Measurements from ENCODE around the gene ZNF253. TPM values are rescaled to one million over a fixed set of nuclear protein-coding genes. Genes with fewer than 3 reads are reported as not detected.

Gene ZNF253
- total and polyA plus RNA-seq, 2 of the 13 experiments (the other 11 are each of a cell fraction or from before 2014, with no cell fraction given): 3.5 to 10.6 TPM

DNA sequence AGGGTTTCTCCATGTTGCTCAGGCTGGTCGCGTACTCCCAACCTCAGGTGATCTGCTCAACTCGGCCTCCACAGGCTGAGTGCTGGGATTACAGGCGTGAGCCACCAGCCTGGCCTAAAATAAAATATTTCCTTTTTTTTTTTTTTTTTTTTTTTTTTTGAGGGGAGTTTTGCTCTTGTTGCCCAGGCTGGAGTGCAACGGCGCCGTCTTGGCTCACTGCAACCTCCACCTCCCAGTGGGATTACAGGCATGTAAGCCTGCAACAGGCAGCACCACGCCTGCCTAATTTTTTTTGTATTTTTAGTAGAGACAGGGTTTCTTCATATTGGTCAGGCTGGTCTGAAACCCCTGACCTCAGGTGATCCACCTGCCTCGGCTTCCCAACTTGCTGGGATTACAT, 49.0 kb upstream of the ZNF253 start:
- no TSS peak for BruUV-seq (replicated peaks)
- in situ Hi-C loops (cut with HindIII; ENCODE audit: extremely low pct_ligation_motif_present, low pct_unique_long_range_greater_than_20kb) (no loop called here), intact Hi-C loops (cut with micrococcal nuclease; ENCODE audit: unreplicated experiment) (no loop called here)
- POLR2A ChIA-PET: no interaction called here
- no peak for FAIRE-seq
- H3K4me1 ChIP-seq (ENCODE audit: insufficient read depth, low read length): no peaks in the 10 kb centered on the region
- no peak overlapping the region for H3K4me2 ChIP-seq (ENCODE audit: low read depth, low read length)
- no peaks in the 10 kb centered on the region for H4K20me1 ChIP-seq (ENCODE audit: insufficient read depth, low read length)
- H3K79me2 ChIP-seq (ENCODE audit: insufficient read depth, low read length): no peaks in the 10 kb centered on the region
- DNase-seq (ENCODE audit: low spot score): no peak
- CTCF ChIA-PET (ENCODE audit: low intra/inter-chr PET ratio, low total read pairs): no interaction called here
- ATAC-seq: no peak
- 89% methylated on average over 9 of the region's 9 CpGs for WGBS (ENCODE audit: low lambda C conversion rate)
- peaks cover 17% of the 10 kb centered on the region for H3K9me3 ChIP-seq (ENCODE audit: low read length)
- TF ChIP-seq ZNF335 (CRISPR knock-in tag; IDR thresholded peaks at IDR 0.05) (no peak), ZNF468 (CRISPR knock-in tag; IDR thresholded peaks at IDR 0.05) (no peak)
- H3K36me3 ChIP-seq (replicated peaks in 1 of 2; ENCODE audit: control insufficient read depth in 1 of 2, insufficient read depth in 2 of 2, low read length in 2 of 2): no peaks in the 10 kb centered on the region
- no peaks in the 10 kb centered on the region for H3K27me3 ChIP-seq (ENCODE audit: control insufficient read depth in 1 of 2, insufficient read depth in 2 of 2, low read length in 2 of 2)
- H3K27ac ChIP-seq (ENCODE audit: extremely low read length, insufficient read depth, low read length): no peak overlapping the region
- no peak overlapping the region for H2AFZ ChIP-seq (ENCODE audit: low read length)
- no peak overlapping the region for H3K9ac ChIP-seq (ENCODE audit: insufficient read depth, low read depth, low read length)
- H3K4me3 ChIP-seq (replicated peaks in 1 of 3; ENCODE audit: insufficient read depth in 1 of 3, low read depth in 2 of 3, low read length in 3 of 3): no peak overlapping the region

GRCh38 chr19:19817357-19817756, 48.3 kb upstream of the ZNF253 start:
- no TSS peak for BruUV-seq (replicated peaks)
- DNase-seq (ENCODE audit: low spot score) (no peak), ATAC-seq (no peak), FAIRE-seq (no peak)
- H3K4me2 ChIP-seq (ENCODE audit: low read depth, low read length): no peak overlapping the region
- no peaks in the 10 kb centered on the region for H3K79me2 ChIP-seq (ENCODE audit: insufficient read depth, low read length)
- POLR2A ChIA-PET: no interaction called here
- H3K4me3 ChIP-seq (replicated peaks in 1 of 3; ENCODE audit: insufficient read depth in 1 of 3, low read depth in 2 of 3, low read length in 3 of 3): no peak overlapping the region
- no peak overlapping the region for H2AFZ ChIP-seq (ENCODE audit: low read length)
- intact Hi-C loops (cut with micrococcal nuclease; ENCODE audit: unreplicated experiment): no loop called here
- H4K20me1 ChIP-seq (ENCODE audit: insufficient read depth, low read length): no peaks in the 10 kb centered on the region
- H3K4me1 ChIP-seq (ENCODE audit: insufficient read depth, low read length): no peaks in the 10 kb centered on the region
- WGBS (ENCODE audit: low lambda C conversion rate): 93% methylated on average over 3 of the region's 3 CpGs
- H3K27ac ChIP-seq (ENCODE audit: extremely low read length, insufficient read depth, low read length): no peak overlapping the region
- H3K9me3 ChIP-seq (ENCODE audit: low read length): peaks cover 18% of the 10 kb centered on the region
- CTCF ChIA-PET (ENCODE audit: low intra/inter-chr PET ratio, low total read pairs): no interaction called here
- H3K27me3 ChIP-seq (ENCODE audit: control insufficient read depth in 1 of 2, insufficient read depth in 2 of 2, low read length in 2 of 2): no peaks in the 10 kb centered on the region
- H3K36me3 ChIP-seq (replicated peaks in 1 of 2; ENCODE audit: control insufficient read depth in 1 of 2, insufficient read depth in 2 of 2, low read length in 2 of 2): no peaks in the 10 kb centered on the region
- in situ Hi-C loops (cut with HindIII; ENCODE audit: extremely low pct_ligation_motif_present, low pct_unique_long_range_greater_than_20kb): no loop called here
- H3K9ac ChIP-seq (ENCODE audit: insufficient read depth, low read depth, low read length): no peak overlapping the region
- TF ChIP-seq, protein P1, sequence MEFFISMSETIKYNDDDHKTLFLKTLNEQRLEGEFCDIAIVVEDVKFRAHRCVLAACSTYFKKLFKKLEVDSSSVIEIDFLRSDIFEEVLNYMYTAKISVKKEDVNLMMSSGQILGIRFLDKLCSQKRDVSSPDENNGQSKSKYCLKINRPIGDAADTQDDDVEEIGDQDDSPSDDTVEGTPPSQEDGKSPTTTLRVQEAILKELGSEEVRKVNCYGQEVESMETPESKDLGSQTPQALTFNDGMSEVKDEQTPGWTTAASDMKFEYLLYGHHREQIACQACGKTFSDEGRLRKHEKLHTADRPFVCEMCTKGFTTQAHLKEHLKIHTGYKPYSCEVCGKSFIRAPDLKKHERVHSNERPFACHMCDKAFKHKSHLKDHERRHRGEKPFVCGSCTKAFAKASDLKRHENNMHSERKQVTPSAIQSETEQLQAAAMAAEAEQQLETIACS (CRISPR knock-in tag; IDR thresholded peaks at IDR 0.05): no peak
- TF ChIP-seq ATAD3A (CRISPR knock-in tag; IDR thresholded peaks at IDR 0.05) (no peak), ZNF160 (CRISPR knock-in tag; IDR thresholded peaks at IDR 0.05) (no peak), PATZ1 (CRISPR knock-in tag; IDR thresholded peaks at IDR 0.05) (no peak), RFXAP (CRISPR knock-in tag; IDR thresholded peaks at IDR 0.05; ENCODE audit: borderline replicate concordance) (no peak), NAIF1 (CRISPR knock-in tag; IDR thresholded peaks at IDR 0.05; ENCODE audit: borderline replicate concordance) (no peak), ZNF3 (CRISPR knock-in tag; IDR thresholded peaks at IDR 0.05) (no peak)
- TF ChIP-seq, protein P2, sequence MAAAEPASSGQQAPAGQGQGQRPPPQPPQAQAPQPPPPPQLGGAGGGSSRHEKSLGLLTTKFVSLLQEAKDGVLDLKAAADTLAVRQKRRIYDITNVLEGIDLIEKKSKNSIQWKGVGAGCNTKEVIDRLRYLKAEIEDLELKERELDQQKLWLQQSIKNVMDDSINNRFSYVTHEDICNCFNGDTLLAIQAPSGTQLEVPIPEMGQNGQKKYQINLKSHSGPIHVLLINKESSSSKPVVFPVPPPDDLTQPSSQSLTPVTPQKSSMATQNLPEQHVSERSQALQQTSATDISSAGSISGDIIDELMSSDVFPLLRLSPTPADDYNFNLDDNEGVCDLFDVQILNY (CRISPR knock-in tag; conservative IDR thresholded peaks at IDR 0.05): no peak

Data from HepG2 (cell line).